Uterus (tissue), 4 donors: ENCODE measurements around the gene P4HB. TPM values are rescaled to one million over a fixed set of nuclear protein-coding genes. Genes with fewer than 3 reads are reported as not detected.

Experiments used
- DNase-seq, 2 donors: peaks; one replicate each; pipeline ENCODE4 v3.0.0-alpha.2; 2019 to 2020
- H3K27ac ChIP-seq, 2 donors: fragments of 200-600 bp; sonication (generic); 1 replicate in 1 of 2; 2 replicates in 1 of 2; pipeline ENCODE4 v1.5.1; 2016 to 2018
- H3K27me3 ChIP-seq, 2 donors: fragments of 200-600 bp; sonication (generic); one replicate each; pipeline ENCODE4 v1.5.1; 2018 to 2019; ENCODE audit warnings: control low read depth in 1 of 2
- H3K36me3 ChIP-seq, 2 donors: fragments of 200-600 bp; sonication (generic); one replicate each; pipeline ENCODE4 v1.5.1; 2019; ENCODE audit warnings: control low read depth in 1 of 2
- H3K4me1 ChIP-seq, 2 donors: fragments of 200-600 bp; sonication (generic); one replicate each; pipeline ENCODE4 v1.5.1; 2018 to 2019; ENCODE audit warnings: control low read depth in 1 of 2
- H3K4me3 ChIP-seq, 2 donors: fragments of 200-600 bp; sonication (generic); 1 replicate in 1 of 2; 2 replicates in 1 of 2; pipeline ENCODE4 v1.5.1; 2018 to 2019; ENCODE audit warnings: mild to moderate bottlenecking in 1 of 2
- H3K9me3 ChIP-seq, 2 donors: fragments of 200-600 bp; sonication (generic); one replicate each; pipeline ENCODE4 v1.5.1; 2019; ENCODE audit warnings: control low read depth in 1 of 2
- POLR2A ChIP-seq, 2 donors: fragments of 450-650 bp; IDR thresholded peaks; one replicate each; pipeline ENCODE4 v1.6.1; 2016; ENCODE audit warnings: antibody characterized with exemption in 2 of 2, mild to moderate bottlenecking in 1 of 2, moderate library complexity in 1 of 2
- intact Hi-C: fragments of 100-400 bp; cut with DNase I; formaldehyde crosslinking; loops from one replicate; pipeline ENCODE4 v1.15.1; 2023; ENCODE audit warnings: low total_unique reads
- total RNA-seq, 4 donors: library from RNA; depleted of rRNA in 3 of 4; stranded (reverse); fragments of >200 nt in 3 of 4; gene quantifications; one replicate each; pipeline versions ENCODE4 v1.1.0 to v1.2.4, GENCODE V29; 2014 to 2023
- TF ChIP-seq, protein P1 (sequence below), 4 experiments: fragments of 200-600 bp in 2 of 4; fragments of 450-650 bp in 2 of 4; sonication (generic) in 2 of 4; IDR thresholded peaks; one replicate each; pipeline ENCODE4 v1.5.1; 2016 to 2019; ENCODE audit warnings: antibody characterized with exemption in 4 of 4, mild to moderate bottlenecking in 2 of 4, moderate library complexity in 1 of 4
- donor health status: DM: yes; HTN: yes; CAD: no.

Gene P4HB
- total RNA-seq, 4 donors from 2014 or later = 199 to 504 (median 304) TPM

- Histone ChIP-seq H3K36me3 (no peaks in the 10 kb centered on the region), H3K27ac (no peak overlapping the region)
- intact Hi-C loops = no loop called here
These were observed 24.6 kb upstream of the P4HB start for GRCh38 chr17:81884968-81885367.

GRCh38 chr17:81884520-81884919, 24.2 kb upstream of the P4HB start:
- no peaks in the 10 kb centered on the region for H3K36me3 ChIP-seq
- no peak overlapping the region for H3K4me3 ChIP-seq
- H3K4me1 ChIP-seq = no peaks in the 10 kb centered on the region
- H3K9me3 ChIP-seq = no peaks in the 10 kb centered on the region
- no peak overlapping the region for H3K27ac ChIP-seq
- DNase-seq = no peak
- intact Hi-C loops = no loop called here
- no peaks in the 10 kb centered on the region for H3K27me3 ChIP-seq
- TF ChIP-seq, protein P1, sequence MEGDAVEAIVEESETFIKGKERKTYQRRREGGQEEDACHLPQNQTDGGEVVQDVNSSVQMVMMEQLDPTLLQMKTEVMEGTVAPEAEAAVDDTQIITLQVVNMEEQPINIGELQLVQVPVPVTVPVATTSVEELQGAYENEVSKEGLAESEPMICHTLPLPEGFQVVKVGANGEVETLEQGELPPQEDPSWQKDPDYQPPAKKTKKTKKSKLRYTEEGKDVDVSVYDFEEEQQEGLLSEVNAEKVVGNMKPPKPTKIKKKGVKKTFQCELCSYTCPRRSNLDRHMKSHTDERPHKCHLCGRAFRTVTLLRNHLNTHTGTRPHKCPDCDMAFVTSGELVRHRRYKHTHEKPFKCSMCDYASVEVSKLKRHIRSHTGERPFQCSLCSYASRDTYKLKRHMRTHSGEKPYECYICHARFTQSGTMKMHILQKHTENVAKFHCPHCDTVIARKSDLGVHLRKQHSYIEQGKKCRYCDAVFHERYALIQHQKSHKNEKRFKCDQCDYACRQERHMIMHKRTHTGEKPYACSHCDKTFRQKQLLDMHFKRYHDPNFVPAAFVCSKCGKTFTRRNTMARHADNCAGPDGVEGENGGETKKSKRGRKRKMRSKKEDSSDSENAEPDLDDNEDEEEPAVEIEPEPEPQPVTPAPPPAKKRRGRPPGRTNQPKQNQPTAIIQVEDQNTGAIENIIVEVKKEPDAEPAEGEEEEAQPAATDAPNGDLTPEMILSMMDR (IDR thresholded peaks at IDR 0.05) = no peak
- TF ChIP-seq POLR2A (IDR thresholded peaks at IDR 0.05) = no peak

More at GRCh38 chr17:81884968-81885367, 24.6 kb upstream of the P4HB start:
- Histone ChIP-seq H3K4me1 (peaks cover 0 to under 1% of the 10 kb centered on the region in 2 donors), H3K27me3 (no peaks in the 10 kb centered on the region), H3K4me3 (no peak overlapping the region), H3K9me3 (no peaks in the 10 kb centered on the region)
- DNase-seq = no peak
- no peak for TF ChIP-seq POLR2A (IDR thresholded peaks at IDR 0.05)

- no peaks in the 10 kb centered on the region for H3K36me3 ChIP-seq
- intact Hi-C loops = no loop called here
- DNase-seq = no peak
- no peak overlapping the region for H3K27ac ChIP-seq
- no peaks in the 10 kb centered on the region for H3K4me1 ChIP-seq
- no peak overlapping the region for H3K4me3 ChIP-seq
- no peaks in the 10 kb centered on the region for H3K27me3 ChIP-seq
- no peaks in the 10 kb centered on the region for H3K9me3 ChIP-seq
- TF ChIP-seq, protein P1 (IDR thresholded peaks at IDR 0.05) = no peak
- TF ChIP-seq POLR2A (IDR thresholded peaks at IDR 0.05) = no peak
These were observed 18.8 kb upstream of the P4HB start for GRCh38 chr17:81879121-81879520.

GRCh38 chr17:81878294-81878693, 18.0 kb upstream of the P4HB start:
- Histone ChIP-seq H3K27ac (no peak overlapping the region), H3K36me3 (no peaks in the 10 kb centered on the region), H3K9me3 (no peaks in the 10 kb centered on the region), H3K4me1 (no peaks in the 10 kb centered on the region), H3K27me3 (no peaks in the 10 kb centered on the region), H3K4me3 (no peak overlapping the region)
- intact Hi-C loops = no loop called here
- DNase-seq = no peak
- TF ChIP-seq POLR2A (IDR thresholded peaks at IDR 0.05) = no peak
- TF ChIP-seq, protein P1 (IDR thresholded peaks at IDR 0.05) = no peak

- intact Hi-C loops = no loop called here
- no peak for DNase-seq
- Histone ChIP-seq H3K9me3 (no peaks in the 10 kb centered on the region), H3K27ac (no peak overlapping the region), H3K4me1 (no peaks in the 10 kb centered on the region), H3K4me3 (no peak overlapping the region), H3K27me3 (no peaks in the 10 kb centered on the region), H3K36me3 (no peaks in the 10 kb centered on the region)
- TF ChIP-seq POLR2A (IDR thresholded peaks at IDR 0.05) = no peak
- TF ChIP-seq, protein P1 (IDR thresholded peaks at IDR 0.05) = no peak
These were observed 17.2 kb upstream of the P4HB start for GRCh38 chr17:81877569-81877968.
